DOHH2 (cell line): Measurements from ENCODE around the gene ELL2.

ENCODE experiments used
- H3F3A ChIP-seq: fragments of 200-600 bp; sonication (generic), shearing (Covaris generic); 2 replicates; pipeline ENCODE4 v1.6.0; 2016; ENCODE audit warnings: antibody characterized with exemption, mild to moderate bottlenecking; ENCODE audit not compliant: control insufficient read depth, insufficient read depth
- H3K27ac ChIP-seq: fragments of 200-600 bp; sonication (generic); 2 replicates; pipeline ENCODE4 v1.5.1; 2014; ENCODE audit warnings: low read depth, mild to moderate bottlenecking, low read length, moderate library complexity
- H3K27me3 ChIP-seq: fragments of 200-600 bp; sonication (generic); 2 replicates; pipeline ENCODE4 v1.6.1; 2014; ENCODE audit warnings: mild to moderate bottlenecking, low read length, mixed read lengths; ENCODE audit not compliant: control insufficient read depth
- H3K36me3 ChIP-seq: fragments of 200-600 bp; sonication (generic); 2 replicates; pipeline ENCODE4 v1.6.1; 2014; ENCODE audit warnings: mild to moderate bottlenecking, low read length, moderate library complexity, mixed read lengths; ENCODE audit not compliant: control insufficient read depth
- H3K4me1 ChIP-seq: fragments of 200-600 bp; sonication (generic); 2 replicates; pipeline ENCODE4 v1.6.1; 2014; ENCODE audit warnings: mild to moderate bottlenecking, low read length, mixed read lengths; ENCODE audit not compliant: control insufficient read depth
- H3K4me2 ChIP-seq: fragments of 200-600 bp; sonication (generic); 2 replicates; pipeline ENCODE4 v1.6.0; 2014; ENCODE audit warnings: mild to moderate bottlenecking, low read length, moderate library complexity
- H3K4me3 ChIP-seq: fragments of 200-600 bp; sonication (generic); 2 replicates; pipeline ENCODE4 v1.5.1; 2014; ENCODE audit warnings: mild to moderate bottlenecking, low read length, mixed read lengths
- H3K79me2 ChIP-seq: fragments of 200-600 bp; sonication (generic); 2 replicates; pipeline ENCODE4 v1.6.1; 2014; ENCODE audit warnings: mild to moderate bottlenecking, low read length, mixed read lengths; ENCODE audit not compliant: control insufficient read depth
- H3K9me2 ChIP-seq: fragments of 200-600 bp; sonication (generic); replicated peaks from 2 replicates; pipeline ENCODE4 v1.6.1; 2014; ENCODE audit warnings: mild to moderate bottlenecking, low read length, mixed read lengths; ENCODE audit not compliant: control insufficient read depth
- H3K9me3 ChIP-seq: fragments of 200-600 bp; sonication (generic); 2 replicates; pipeline ENCODE4 v1.6.1; 2014; ENCODE audit warnings: antibody characterized with exemption, low read length, mixed read lengths; ENCODE audit not compliant: control insufficient read depth, insufficient read depth
- H4K20me1 ChIP-seq: fragments of 200-600 bp; sonication (generic); 2 replicates; pipeline ENCODE4 v1.6.0; 2014; ENCODE audit warnings: low read depth, mild to moderate bottlenecking, antibody characterized with exemption, low read length, moderate library complexity; ENCODE audit not compliant: control insufficient read depth, insufficient read depth
- EZH2phosphoT487 ChIP-seq: fragments of 200-600 bp; sonication (generic); IDR thresholded peaks from 2 replicates; pipeline ENCODE4 v1.6.1; 2017; ENCODE audit warnings: borderline replicate concordance, mild to moderate bottlenecking, antibody characterized with exemption, low read length, moderate library complexity, mixed read lengths
- TF ChIP-seq, protein P1 (sequence below): fragments of 200-600 bp; sonication (generic); IDR thresholded peaks from one replicate; pipeline ENCODE4 v1.5.1; 2014; ENCODE audit warnings: antibody characterized with exemption, mild to moderate bottlenecking, low read depth, low read length; ENCODE audit not compliant: poor library complexity, severe bottlenecking

The ELL2 gene

DNA sequence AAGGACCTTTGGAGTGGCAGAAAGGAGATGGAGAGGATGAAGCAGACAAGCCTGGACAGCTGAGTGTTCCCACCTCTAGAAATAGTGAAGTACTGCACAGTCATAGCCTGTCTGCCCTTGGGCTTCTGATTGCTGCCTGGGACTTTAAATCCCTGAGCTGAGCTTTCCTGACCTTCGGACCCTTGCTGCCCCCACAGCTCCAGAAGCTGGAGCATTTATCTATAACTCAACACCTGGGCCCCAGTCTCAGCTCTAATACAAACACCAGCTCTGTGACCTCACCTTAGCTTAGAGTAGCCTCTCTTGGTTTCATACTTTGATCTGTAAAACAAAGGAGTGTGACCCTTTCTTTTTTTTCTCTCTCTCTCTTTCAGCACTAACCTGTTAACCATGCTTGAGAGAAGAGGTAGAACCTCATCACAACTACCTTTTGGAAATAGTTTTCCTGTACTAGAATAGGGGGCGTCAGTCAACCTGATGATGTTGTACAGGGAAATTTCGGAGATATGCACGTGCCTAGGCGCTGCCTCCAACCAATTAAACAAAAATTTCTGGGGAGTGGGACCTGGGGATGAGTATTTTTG lies 25.4 kb upstream of the ELL2 start:
- Histone ChIP-seq H3K4me2 (no peak overlapping the region), H3K27me3 (no peaks in the 10 kb centered on the region), H3K79me2 (no peaks in the 10 kb centered on the region), H3K9me2 (no peaks in the 10 kb centered on the region), H3K9me3 (no peaks in the 10 kb centered on the region), H4K20me1 (no peaks in the 10 kb centered on the region), H3K36me3 (no peaks in the 10 kb centered on the region), H3K27ac (no peak overlapping the region), H3F3A (no peaks in the 10 kb centered on the region), H3K4me3 (no peak overlapping the region), H3K4me1 (no peaks in the 10 kb centered on the region)
- TF ChIP-seq, protein P1, sequence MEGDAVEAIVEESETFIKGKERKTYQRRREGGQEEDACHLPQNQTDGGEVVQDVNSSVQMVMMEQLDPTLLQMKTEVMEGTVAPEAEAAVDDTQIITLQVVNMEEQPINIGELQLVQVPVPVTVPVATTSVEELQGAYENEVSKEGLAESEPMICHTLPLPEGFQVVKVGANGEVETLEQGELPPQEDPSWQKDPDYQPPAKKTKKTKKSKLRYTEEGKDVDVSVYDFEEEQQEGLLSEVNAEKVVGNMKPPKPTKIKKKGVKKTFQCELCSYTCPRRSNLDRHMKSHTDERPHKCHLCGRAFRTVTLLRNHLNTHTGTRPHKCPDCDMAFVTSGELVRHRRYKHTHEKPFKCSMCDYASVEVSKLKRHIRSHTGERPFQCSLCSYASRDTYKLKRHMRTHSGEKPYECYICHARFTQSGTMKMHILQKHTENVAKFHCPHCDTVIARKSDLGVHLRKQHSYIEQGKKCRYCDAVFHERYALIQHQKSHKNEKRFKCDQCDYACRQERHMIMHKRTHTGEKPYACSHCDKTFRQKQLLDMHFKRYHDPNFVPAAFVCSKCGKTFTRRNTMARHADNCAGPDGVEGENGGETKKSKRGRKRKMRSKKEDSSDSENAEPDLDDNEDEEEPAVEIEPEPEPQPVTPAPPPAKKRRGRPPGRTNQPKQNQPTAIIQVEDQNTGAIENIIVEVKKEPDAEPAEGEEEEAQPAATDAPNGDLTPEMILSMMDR: no peak
- no peak for TF ChIP-seq EZH2phosphoT487

DNA sequence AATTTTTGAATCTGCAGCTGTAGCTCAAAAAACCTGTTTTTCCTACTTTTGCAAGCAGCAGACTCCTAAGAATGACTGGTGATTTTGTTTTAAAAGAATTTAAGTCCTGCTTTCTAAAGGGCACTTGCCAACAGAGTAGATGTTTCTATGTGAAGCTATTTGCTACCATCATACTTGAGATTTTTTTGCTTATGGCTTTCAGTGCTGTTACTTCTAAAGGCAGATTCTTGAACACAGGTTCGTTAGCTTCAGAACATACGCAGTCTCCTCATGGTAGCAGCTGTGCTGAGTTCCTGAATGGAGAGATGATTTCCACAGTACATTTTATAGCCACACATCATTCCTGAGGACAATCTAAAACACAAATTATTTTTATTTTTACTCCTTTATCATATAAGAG lies 24.4 kb upstream of the ELL2 start:
- Histone ChIP-seq H3K4me1 (no peaks in the 10 kb centered on the region), H4K20me1 (no peaks in the 10 kb centered on the region), H3K27ac (no peak overlapping the region), H3K9me2 (no peaks in the 10 kb centered on the region), H3F3A (no peaks in the 10 kb centered on the region), H3K4me3 (no peak overlapping the region), H3K79me2 (no peaks in the 10 kb centered on the region), H3K9me3 (no peaks in the 10 kb centered on the region), H3K4me2 (no peak overlapping the region), H3K36me3 (no peaks in the 10 kb centered on the region), H3K27me3 (no peaks in the 10 kb centered on the region)
- TF ChIP-seq EZH2phosphoT487: no peak
- TF ChIP-seq, protein P1: no peak

DNA sequence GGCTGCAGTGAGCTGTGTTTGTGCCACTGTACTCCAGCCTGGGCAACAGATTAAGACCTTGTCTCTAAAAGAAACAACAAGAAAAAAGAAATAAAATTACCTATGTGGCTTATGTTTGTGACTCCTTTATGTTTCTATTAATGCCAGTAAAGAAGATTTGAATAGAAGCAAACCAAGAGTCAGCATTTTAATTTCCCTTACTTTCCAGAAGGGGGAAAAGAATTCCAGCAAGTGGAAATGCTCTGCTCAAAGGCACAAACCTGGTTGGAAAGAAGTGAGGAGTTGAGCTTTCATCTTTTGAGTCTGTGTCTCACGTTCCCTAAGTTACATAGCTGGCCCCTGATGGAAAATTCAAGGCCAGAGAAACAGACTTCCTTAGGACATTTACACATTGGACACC lies 23.6 kb upstream of the ELL2 start:
- Histone ChIP-seq H3F3A (no peaks in the 10 kb centered on the region), H4K20me1 (no peaks in the 10 kb centered on the region), H3K36me3 (no peaks in the 10 kb centered on the region), H3K4me3 (no peak overlapping the region), H3K9me2 (no peaks in the 10 kb centered on the region), H3K27me3 (no peaks in the 10 kb centered on the region), H3K4me2 (no peak overlapping the region), H3K79me2 (no peaks in the 10 kb centered on the region), H3K27ac (no peak overlapping the region), H3K4me1 (no peaks in the 10 kb centered on the region), H3K9me3 (no peaks in the 10 kb centered on the region)
- TF ChIP-seq EZH2phosphoT487: no peak
- TF ChIP-seq, protein P1: no peak
